ENCODE data around the gene FOCAD.
A peak's percentile ranks its signal among the peaks of the same experiment; 100 is the strongest.

FOCAD gene

DNA sequence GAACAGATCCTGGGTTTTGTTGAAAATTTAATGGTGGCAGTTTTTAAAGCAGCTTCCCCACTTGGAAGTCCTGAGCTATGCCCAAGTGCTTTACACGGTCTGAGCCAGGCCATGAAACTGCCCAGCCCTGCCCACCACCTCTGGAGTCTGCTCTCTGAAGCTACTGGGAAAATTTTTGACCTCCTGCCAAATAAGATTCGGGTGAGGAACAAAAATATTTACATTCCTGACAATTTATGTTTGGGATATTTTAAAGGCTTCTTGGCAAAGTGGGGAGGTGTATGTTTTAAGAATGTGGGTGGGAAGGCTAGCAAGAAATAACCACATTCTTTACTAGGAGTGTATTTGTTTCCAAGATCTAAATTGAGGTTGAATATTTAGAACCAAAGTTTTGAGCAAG is 297.4 kb downstream of the FOCAD start:
- DNase-seq = no peak

GRCh38 chr9:20984506-20984905 is 300.4 kb downstream of the FOCAD start:
- no peak for DNase-seq

GRCh38 chr9:20985851-20986600 is 302.0 kb downstream of the FOCAD start:
- no peak for DNase-seq

DNA sequence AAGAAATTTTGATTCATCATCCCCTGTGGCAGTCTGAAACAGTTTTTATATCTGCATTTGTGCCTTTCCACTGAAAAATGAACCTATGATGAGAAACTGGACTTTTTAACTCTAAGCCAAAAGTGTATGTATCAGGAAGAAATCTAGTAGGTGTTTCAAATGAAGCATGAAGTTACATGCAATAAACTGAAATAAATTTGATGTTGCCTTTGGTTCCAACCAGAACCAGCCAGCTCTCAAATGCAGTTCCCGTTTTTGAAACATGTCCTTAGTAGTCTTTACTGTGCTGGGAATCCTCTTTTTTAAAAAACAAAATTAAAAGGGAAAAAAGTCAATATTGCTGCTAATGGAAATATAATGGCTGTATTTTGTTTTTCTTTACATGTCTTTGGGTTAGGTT is 303.5 kb downstream of the FOCAD start:
- no peak for DNase-seq

DNA sequence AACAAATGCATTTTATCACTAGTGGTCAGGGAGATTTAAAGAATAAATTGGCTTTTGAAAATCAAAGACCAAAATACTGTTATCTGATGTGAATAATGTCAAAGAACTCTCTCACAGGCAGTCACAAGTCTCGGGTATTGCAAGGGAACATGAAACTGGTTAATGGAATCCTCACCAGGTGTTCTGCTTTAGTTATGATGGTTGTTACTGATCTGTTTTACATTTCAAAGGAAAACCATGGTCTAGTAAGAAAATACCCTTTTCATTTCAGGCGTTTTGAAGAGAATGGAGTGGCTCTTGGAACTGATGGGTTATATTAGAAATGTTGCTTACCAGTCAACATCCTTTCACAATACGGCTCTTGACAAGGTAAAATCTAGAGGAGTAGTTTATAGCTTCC is 304.0 kb downstream of the FOCAD start:
- no peak for DNase-seq

DNA sequence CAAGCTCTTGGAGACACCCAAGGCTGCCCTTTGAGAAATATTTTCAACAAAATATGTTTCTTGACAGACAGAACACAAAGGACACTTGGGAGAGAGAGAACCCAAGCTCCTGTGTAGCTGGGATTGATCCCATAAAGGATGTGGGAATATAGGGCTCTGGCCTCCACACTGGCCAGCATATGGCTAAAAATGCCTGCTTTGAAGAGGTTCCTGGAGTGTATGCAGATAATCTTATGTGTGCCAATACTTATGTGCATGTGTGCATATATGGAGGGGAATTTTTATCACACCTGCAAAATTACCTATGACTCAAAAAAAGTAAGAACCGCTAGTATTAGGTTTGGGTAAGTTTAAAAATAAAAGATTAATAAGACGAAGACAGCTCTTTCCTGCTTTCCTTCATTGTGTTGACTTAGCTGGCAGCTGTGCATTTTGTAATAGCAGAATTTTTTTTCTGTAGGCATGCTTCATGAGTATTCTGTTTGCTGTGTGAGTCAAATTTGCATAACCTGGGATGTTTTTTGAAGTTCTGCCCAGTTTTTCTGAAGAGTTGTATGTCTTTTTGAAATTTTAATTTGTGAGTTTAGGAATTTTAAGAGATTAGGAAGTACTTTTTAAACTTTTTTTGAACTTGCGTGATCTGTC is 304.7 kb downstream of the FOCAD start:
- DNase-seq = no peak

DNA sequence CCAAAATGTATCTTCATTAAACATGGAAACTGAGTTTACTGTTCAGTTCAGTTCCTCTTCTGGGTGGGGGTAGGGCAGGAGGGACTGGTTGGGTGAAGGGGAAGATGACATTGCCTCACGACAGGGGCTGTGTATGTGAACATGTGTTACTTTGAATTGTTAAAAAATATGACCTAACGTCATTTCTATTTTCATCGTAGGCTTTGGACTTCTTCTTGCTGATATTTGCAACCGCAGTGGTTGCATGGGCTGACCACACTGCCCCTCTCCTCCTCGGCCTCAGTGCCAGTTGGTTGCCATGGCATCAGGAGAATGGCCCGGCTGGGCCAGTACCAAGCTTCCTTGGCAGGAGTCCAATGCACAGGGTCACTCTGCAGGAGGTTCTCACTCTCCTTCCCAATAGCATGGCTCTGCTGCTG is 305.9 kb downstream of the FOCAD start:
- no peak for DNase-seq

DNA sequence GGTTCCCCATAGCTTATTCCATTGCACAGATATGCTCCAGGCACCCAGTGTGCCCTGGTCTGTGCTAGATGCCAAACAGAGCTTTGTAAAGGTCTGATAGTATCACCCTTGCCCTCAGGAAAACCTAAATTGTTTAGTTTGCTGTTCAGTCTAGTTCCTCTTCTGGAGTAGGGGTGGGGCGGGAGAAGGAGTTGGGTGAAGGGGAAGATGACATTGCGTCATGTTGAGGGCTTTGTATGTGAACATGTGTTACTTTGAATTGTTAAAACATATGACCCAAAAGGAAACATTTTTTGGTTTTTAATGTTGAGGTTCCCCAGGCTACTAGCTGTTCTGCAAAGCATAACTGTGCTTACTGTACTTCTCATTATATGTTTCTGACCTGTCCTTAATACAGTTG is 306.8 kb downstream of the FOCAD start:
- DNase-seq = no peak

DNA sequence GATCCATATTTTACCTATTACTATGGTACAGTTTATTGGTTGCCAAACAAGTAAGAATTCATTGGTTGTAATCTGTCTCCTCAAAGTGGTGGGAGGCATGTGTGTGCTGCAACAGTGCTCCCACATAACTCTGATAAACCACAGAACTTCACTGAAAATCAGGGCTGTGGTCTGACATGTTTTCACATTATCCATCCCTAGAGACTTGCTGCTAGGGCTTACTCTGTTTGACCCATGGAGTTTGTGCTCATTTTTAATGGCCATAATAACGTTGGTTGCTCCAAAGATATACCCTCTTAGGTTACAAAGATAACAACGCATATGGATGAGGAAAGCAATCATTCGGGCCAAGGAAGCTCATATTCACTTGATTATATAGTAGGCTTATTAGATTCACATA is 310.4 kb downstream of the FOCAD start:
- DNase-seq = no peak

- DNase-seq = no peak
These were observed 311.6 kb downstream of the FOCAD start for GRCh38 chr9:20995616-20996015.

GRCh38 chr9:20996809-20997208 is 312.8 kb downstream of the FOCAD start:
- no peak for DNase-seq

- no peak for DNase-seq
These were observed 313.5 kb downstream of the FOCAD start for GRCh38 chr9:20997503-20998076.

GRCh38 chr9:21001581-21001980 is 317.5 kb downstream of the FOCAD start:
- DNase-seq = peak; percentile 39

- peak; percentile 31 for DNase-seq
These were observed 318.0 kb downstream of the FOCAD start for GRCh38 chr9:21002040-21002439.

DNA sequence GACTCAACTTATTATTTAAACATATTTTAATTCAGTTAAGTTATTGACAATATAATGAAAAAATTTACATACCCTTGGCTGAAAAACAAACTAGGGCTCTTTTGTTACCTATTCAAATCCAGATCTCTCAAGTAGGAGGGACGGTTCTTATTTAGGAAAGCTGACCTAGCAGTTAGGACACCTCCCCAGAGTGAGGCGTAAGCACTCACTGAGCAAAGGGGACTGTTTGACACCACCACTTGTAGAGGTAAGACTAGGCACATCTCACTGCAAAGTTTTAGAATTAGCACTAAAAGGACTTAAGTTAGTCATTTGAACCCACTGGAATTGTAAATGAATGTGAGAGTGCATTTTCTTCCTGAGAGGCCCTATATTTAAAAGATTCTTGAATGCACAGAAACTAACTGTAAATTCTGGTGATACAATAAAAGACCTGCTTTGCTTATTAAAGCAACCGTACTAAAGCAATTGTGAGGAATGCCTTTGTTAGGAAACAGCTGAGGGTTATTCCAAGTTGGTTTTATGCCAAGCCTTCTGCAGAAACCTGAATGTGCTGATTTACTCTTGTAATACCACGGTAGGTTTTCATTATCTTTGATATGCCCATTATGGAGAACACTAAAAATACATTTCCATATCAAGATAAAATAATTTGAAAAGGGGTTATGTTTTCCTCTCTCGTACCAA is 331.2 kb downstream of the FOCAD start:
- DNase-seq = no peak

DNA sequence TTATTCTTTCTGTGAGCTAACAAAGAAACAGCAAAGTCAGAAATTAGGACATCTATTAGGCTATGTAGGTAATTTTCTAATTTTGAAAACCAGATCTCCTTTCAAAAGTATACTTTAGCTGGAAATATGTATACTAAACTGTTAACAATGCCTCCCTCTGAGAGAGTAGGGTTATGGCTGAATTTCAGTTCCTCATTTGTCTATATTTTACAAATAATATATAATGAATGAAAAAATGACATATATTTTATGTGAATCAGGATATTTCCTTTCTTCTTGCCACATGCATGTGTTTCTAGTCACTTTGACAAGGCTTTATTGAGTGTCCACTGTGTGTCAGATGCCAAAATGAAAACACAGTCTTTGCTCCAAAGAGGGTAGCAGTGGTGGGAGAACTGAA is 331.9 kb downstream of the FOCAD start:
- DNase-seq = no peak

- no peak for DNase-seq
These were observed 332.8 kb downstream of the FOCAD start for GRCh38 chr9:21016701-21017491.

DNA sequence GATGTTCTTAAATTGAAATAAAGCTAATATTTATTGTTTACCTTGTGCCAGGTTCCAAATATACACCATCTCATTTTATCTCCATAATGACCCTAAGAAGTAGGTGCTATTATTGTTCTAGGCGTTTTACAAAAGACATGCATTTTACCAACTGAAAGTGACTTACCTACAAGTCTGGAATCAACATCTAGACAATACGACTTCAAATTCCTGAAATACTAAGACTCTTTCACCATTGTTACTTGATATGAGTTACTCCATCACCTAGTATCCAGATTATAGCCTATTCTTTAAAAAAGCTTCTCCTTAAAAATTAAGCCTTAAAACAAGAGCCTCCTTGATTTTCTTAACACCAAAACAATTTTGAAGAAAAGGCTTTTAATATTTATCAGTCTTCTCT is 334.1 kb downstream of the FOCAD start:
- no peak for DNase-seq

DNA sequence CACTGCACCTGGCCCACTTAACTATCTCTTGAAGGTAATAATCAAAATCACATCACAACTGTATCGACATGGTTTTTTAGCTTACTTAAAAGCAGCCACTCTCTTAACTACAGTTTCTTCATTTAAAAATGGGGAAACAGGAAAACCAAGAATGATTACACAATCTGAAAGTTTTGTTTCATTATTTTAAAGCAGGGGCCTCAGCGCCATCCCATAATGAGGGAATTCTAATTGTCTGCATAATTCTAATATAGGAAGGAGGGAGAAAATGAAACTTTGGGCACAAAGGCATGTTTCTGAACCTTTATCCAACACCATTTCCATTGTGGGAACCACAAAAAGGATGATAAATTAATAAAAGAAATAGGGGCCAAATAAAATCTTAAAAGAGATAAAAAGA is 339.8 kb downstream of the FOCAD start:
- DNase-seq = no peak

- DNase-seq = no peak
These were observed 343.2 kb downstream of the FOCAD start for GRCh38 chr9:21027295-21027694.

GRCh38 chr9:21028466-21028865 is 344.4 kb downstream of the FOCAD start:
- no peak for DNase-seq

DNA sequence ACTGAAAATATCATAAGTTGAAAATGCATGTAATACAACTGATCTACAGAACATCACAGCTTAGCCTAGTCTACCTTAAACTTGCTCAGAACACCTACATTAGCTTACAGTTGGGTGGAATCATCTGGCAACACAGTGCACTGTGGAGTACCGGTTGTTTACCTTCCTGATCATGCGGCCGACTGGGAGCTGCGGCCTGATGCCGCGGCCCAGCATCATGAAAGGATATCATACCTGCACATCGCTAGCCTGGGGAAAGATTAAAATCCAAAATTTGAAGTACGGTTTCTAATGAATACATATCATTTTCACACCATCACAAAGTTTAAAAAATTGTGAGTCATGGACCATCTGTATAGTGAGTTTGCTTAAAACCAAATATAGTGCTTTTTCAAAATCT is 345.6 kb downstream of the FOCAD start:
- no peak for DNase-seq
